ENCODE measurements around the gene LRRC75A. TPM values are rescaled to one million over a fixed set of nuclear protein-coding genes. Genes with fewer than 3 reads are reported as not detected.
"Not testable (repeated sequence)": the region's sequence is repeated elsewhere in the genome, so short reads cannot be mapped to it uniquely, and the experiment has no call there.

The LRRC75A gene, protein sequence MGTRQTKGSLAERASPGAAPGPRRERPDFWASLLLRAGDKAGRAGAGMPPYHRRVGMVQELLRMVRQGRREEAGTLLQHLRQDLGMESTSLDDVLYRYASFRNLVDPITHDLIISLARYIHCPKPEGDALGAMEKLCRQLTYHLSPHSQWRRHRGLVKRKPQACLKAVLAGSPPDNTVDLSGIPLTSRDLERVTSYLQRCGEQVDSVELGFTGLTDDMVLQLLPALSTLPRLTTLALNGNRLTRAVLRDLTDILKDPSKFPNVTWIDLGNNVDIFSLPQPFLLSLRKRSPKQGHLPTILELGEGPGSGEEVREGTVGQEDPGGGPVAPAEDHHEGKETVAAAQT
- polyA plus RNA-seq = 1.7 TPM

DNA sequence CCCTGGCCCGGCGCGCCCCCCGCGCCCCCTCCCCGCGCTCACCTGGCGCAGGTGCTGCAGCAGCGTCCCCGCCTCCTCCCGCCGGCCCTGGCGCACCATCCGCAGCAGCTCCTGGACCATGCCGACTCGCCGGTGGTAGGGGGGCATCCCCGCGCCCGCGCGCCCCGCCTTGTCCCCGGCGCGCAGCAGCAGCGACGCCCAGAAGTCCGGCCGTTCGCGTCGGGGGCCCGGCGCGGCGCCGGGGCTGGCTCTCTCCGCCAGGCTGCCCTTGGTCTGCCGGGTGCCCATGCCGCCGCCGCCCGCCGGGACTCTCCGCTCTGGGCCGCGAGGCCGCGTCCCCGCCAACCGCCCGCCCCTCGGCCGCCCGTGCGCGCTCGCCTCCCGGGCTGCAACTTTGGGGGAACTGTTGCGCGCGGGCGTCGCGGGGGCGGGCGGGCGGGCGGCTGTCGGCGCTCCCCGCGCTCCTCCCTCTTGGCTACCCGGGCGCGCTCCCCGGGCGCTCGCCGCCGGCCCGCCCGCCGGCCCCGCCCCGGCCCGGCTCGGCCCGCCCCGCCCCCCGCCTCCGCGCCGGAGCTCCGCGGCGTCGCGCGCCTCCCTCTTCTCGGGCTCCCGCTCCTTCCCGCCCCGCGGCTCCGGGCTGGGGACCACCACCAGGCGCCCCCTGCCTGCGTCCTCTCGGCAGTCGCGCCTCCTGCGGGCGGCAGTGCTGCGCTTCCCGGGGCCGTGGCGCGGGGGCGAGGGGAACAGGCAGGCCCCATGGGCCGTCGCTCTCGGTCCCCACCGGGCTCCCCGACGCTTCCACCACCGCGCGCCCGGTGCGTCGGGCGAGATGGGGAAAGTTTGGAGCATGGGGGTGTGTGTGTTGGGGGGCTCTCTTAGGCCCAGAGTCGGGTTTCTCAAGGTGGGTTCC, at the start of gene LRRC75A:
LRRC75A (minus strand) TSS at position 491 of the 910 bp plus-strand sequence; CDS start at position 288, 203 bp downstream.
- Mint-ChIP-seq H3K27me3 (peaks cover 8% of the 10 kb centered on the region), H3K4me1 (peaks cover 0 to 6% (median 4%) of the 10 kb centered on the region in 3 donors), H3K27ac (no peak within 1 kb of the TSS), H3K4me3 (peak within 1 kb of the TSS; percentile 77 to 92 (median 84)), H3K36me3 (no peaks in the 10 kb centered on the region), H3K9me3 (no peaks in the 10 kb centered on the region)

DNA sequence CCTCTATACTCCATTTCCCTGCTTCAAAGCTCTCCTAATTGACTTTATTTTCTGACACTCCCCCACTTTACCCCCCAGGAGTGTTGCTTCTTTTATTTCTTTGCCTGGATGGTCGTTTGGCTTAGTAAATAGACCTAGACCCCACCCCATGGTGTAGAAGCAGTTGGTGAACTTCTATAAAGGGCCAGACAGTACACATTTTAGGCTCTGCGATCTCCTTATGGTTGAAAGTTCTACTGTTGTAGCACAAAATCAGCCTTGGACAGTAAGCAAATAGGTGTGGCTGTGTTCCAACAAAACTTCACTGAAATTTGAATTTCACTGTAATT, 45.1 kb upstream of the LRRC75A start:
- H3K27me3 Mint-ChIP-seq = peaks cover 2% of the 10 kb centered on the region
- H3K4me3 Mint-ChIP-seq = peak overlapping the region; percentile 95 to 99 (median 98)
- H3K36me3 Mint-ChIP-seq = peaks cover 3% of the 10 kb centered on the region
- H3K27ac Mint-ChIP-seq = peak overlapping the region in 2 of 3 donors; percentile 53 to 79
- peaks cover 10 to 15% (median 12%) of the 10 kb centered on the region in 3 donors for H3K4me1 Mint-ChIP-seq
- H3K9me3 Mint-ChIP-seq = peaks cover 5 to 23% (median 10%) of the 10 kb centered on the region in 3 donors

DNA sequence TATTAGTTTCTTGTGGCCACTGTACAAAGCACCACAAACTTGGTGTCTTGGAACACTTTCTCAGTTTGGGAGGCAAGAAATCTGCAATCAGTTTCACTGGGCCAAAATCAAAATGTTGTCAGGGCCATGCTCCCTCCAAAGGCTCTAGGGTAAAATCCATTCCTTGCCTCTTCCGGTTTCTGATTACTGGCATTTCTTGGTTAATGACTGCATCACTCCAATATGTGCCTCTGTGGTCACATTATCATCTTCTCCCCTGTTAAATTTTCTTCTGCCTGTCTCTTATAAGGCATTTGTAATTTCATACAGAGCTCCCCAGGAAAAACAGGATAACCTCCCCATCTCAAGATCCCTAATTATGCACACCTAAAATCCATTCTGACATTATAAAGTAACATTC, 42.2 kb upstream of the LRRC75A start:
- H3K27me3 Mint-ChIP-seq = peaks cover 7% of the 10 kb centered on the region
- peaks cover 10 to 15% (median 12%) of the 10 kb centered on the region in 3 donors for H3K4me1 Mint-ChIP-seq
- peaks cover 5 to 8% (median 5%) of the 10 kb centered on the region in 3 donors for H3K9me3 Mint-ChIP-seq
- peak overlapping the region in 1 of 3 donors; percentile 79 for H3K27ac Mint-ChIP-seq
- H3K4me3 Mint-ChIP-seq = peak overlapping the region in 2 of 4 donors; percentile 29 to 52
- H3K36me3 Mint-ChIP-seq = peaks cover 2% of the 10 kb centered on the region

DNA sequence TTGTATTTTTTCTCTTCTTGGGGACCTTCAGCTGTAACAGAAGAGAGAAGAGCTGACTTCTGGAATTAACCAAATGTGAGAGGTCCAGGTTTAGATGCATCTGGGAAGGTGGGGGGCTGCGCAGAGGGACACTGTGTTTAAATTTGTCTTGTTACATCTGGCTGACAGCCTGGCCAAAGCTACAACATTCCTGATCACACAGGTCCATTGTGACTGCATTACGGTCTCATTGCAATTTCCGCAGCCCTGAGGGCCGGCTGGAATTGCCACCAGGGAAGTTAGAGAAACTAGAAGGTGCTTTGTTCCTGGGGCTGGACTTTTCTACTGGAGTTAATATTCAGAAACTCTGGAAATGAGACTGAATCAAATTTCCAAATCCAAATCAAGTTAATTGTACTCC, 37.9 kb upstream of the LRRC75A start:
- H3K9me3 Mint-ChIP-seq = no peaks in the 10 kb centered on the region
- H3K27ac Mint-ChIP-seq = no peak overlapping the region
- H3K4me3 Mint-ChIP-seq = no peak overlapping the region
- H3K27me3 Mint-ChIP-seq = peaks cover 16% of the 10 kb centered on the region
- no peaks in the 10 kb centered on the region for H3K36me3 Mint-ChIP-seq
- H3K4me1 Mint-ChIP-seq = peaks cover 0 to 1% (median 0%) of the 10 kb centered on the region in 3 donors

DNA sequence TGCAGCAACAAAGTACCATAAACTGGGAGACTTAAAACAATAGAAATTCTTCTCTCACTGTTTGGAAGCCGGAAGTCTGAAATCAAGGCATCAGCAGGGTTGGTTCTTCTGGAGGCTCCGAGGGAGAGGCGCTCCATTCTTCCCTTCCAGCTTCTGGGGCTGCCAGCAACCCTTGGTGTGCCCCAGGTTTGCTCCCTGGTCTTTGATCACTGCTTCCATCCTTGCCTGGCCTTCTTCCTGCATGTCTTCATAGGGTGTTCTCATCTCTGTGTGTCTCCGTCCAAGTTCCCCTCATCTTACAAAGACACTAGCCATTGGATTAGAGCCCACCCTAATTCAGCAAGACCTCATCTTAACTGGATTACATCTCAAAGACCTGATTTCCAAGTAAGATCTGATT, 35.3 kb upstream of the LRRC75A start:
- Mint-ChIP-seq H3K27ac (no peak overlapping the region), H3K36me3 (no peaks in the 10 kb centered on the region), H3K4me1 (peaks cover 0 to 4% (median 0%) of the 10 kb centered on the region in 3 donors), H3K9me3 (no peaks in the 10 kb centered on the region), H3K4me3 (no peak overlapping the region), H3K27me3 (peaks cover 18% of the 10 kb centered on the region)

DNA sequence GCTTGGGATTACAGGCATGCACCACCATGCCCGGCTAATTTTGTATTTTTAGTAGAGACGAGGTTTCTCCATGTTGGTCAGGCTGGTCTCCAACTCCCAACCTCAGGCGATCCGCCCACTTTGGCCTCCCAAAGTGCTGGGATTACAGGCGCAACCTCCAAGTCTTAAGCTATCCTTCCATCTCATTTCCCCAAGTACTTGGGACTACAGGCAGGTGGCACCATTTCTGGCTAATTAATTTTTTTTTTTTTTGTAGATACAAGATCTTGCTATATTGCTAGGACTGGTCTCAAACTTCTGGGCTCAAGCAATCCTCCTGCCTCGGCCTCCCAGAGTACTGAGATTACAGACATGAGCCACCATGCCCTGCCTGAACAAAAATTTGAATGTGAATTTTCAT, 33.6 kb upstream of the LRRC75A start:
- not testable (repeated sequence) for H3K36me3 Mint-ChIP-seq, H3K27ac Mint-ChIP-seq, H3K4me1 Mint-ChIP-seq, H3K4me3 Mint-ChIP-seq, H3K9me3 Mint-ChIP-seq
- peaks cover 14% of the 10 kb centered on the region for H3K27me3 Mint-ChIP-seq

DNA sequence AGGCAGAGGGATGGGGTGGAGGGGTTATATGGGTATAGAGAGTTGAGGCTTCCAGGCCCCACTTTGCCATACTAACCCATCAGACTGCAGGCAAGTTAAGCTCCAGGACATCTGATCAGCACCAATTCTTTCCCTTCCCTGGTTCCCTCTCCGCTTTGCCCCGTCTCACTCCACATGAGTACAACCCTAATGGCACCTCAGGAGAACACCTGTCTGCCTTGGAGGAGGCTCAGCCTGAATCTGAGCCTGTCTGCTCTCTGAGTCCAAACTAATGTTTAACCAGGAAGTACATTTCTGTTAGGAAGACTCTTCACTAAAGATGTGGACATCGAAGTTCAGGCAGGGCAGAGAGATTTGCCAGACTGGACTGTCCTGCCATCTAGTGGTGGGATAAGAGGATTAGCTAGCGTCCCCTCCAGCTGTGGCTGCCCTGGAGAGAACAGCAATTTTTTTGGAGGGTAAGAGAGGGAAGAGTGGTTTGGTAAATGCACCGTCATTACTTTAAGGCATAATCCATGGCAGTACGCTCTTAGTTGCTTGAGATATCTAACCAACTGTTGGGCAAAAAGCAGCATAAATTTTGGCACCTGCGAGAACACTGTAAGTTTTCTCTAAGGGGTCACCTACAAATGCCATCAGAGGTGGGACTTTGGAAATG, 29.2 kb upstream of the LRRC75A start:
- Mint-ChIP-seq H3K27ac (no peak overlapping the region), H3K27me3 (peaks cover 18% of the 10 kb centered on the region), H3K4me3 (no peak overlapping the region), H3K36me3 (no peaks in the 10 kb centered on the region), H3K9me3 (no peaks in the 10 kb centered on the region), H3K4me1 (peaks cover 0 to 8% (median 5%) of the 10 kb centered on the region in 3 donors)

DNA sequence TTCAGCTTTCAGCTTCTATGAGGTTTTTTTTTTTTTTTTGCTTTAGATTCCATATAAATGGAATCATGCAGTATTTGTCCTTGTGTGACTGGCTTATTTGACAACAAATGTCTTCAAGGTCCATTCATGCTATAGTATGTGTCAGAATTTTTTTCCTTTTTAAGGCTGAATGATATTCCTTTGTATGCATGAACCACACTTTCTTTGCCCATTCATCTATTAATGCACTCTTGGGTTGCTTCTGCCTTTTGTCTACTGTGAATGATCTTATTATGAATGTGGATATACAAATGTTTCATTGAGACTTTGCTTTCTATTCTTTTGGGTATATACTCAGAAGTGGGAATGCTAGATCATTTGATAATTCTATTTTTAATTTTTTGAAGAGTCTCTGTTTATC, 27.0 kb upstream of the LRRC75A start:
- Mint-ChIP-seq H3K27ac (no peak overlapping the region), H3K36me3 (peaks cover 4% of the 10 kb centered on the region), H3K27me3 (peaks cover 20% of the 10 kb centered on the region), H3K9me3 (no peaks in the 10 kb centered on the region), H3K4me3 (no peak overlapping the region), H3K4me1 (peaks cover 0 to 7% (median 5%) of the 10 kb centered on the region in 3 donors)

DNA sequence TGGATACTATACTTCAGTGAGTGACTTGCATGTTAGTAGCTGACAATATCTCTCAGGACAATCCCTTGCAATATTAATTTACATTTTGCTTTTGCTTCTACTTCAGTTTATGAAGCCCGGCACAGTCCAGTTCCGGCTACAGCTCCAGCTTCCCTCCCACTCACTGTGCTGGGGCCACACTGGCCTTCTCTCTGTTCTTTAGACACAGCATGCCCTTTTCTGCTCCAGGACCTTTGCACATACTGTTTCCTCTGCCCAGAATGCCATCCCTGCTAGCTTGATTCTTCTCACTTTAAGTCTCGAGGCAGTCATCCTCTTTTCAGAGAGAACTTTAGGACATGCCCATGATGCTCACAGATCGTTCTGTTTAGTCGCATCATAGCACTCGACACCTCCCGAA, 25.5 kb upstream of the LRRC75A start:
- H3K27ac Mint-ChIP-seq = no peak overlapping the region
- peaks cover 18% of the 10 kb centered on the region for H3K27me3 Mint-ChIP-seq
- no peaks in the 10 kb centered on the region for H3K9me3 Mint-ChIP-seq
- H3K36me3 Mint-ChIP-seq = peaks cover 4% of the 10 kb centered on the region
- H3K4me1 Mint-ChIP-seq = peaks cover 0 to 5% (median 4%) of the 10 kb centered on the region in 3 donors
- H3K4me3 Mint-ChIP-seq = no peak overlapping the region

DNA sequence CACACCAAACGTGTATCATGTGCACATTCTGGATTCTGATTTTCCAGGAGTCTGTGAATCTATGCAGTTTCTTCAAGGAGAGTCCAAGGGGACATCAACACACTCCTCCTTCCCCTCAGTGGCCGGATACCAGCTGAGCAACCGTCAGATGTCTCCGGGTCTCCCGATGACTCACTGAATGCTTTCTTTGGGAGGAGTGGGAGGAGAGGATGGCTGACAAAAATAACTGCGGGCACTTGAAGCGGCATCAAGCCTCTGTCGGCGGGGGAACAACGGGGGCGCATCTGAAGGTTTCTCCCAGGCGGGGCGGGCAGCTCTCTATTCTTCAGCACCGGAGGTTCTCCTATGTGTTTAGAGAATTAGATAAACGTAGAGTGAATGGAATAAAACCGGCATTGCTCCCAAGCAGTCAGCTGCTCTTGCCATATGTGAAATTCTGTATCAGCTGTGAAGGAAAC, 24.6 kb upstream of the LRRC75A start:
- peaks cover 4% of the 10 kb centered on the region for H3K36me3 Mint-ChIP-seq
- H3K27me3 Mint-ChIP-seq = peaks cover 19% of the 10 kb centered on the region
- no peak overlapping the region for H3K27ac Mint-ChIP-seq
- H3K9me3 Mint-ChIP-seq = no peaks in the 10 kb centered on the region
- H3K4me3 Mint-ChIP-seq = no peak overlapping the region
- H3K4me1 Mint-ChIP-seq = peaks cover 0 to 11% (median 10%) of the 10 kb centered on the region in 3 donors

DNA sequence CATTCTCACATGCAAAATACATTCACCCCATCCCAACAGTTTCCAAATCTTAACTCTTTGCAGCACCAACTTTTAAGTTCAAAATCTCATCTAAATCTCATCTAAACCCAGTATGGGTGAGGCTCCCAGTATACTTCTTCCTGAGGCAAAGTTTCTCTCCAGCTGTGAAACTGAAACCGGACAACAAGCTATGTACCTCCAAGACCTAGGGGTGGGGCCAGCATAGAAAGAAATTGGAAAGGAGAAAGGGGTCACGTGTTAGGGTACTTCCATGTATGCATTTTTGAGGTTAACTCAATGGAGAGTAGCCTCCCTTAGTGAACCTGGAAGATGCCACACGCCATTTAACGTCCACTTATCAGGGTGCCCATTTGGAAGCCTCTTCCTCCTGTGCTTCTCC, 23.9 kb upstream of the LRRC75A start:
- H3K27ac Mint-ChIP-seq = no peak overlapping the region
- H3K36me3 Mint-ChIP-seq = peaks cover 4% of the 10 kb centered on the region
- H3K9me3 Mint-ChIP-seq = no peaks in the 10 kb centered on the region
- peaks cover 19% of the 10 kb centered on the region for H3K27me3 Mint-ChIP-seq
- peaks cover 0 to 7% (median 5%) of the 10 kb centered on the region in 3 donors for H3K4me1 Mint-ChIP-seq
- H3K4me3 Mint-ChIP-seq = no peak overlapping the region

DNA sequence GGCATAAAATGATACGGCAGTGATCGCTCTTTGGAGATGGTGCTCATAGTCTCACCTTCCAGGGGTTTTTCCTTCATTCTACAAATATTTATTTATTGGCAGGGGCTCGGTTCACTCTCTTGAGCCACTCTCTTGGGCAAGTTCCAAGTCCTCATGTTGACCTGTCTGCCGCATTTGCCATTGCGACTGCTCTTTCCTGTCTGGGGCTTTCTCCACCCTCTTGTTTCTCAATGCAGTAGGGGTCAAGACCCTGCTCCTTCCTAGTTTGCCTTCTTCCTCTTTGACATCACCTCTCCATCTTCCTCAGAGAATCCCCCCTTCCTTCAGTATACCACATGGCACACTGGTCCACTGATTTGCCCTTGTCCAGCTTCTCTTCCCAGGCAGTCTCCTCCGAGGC, 21.9 kb upstream of the LRRC75A start:
- peaks cover 21% of the 10 kb centered on the region for H3K27me3 Mint-ChIP-seq
- H3K27ac Mint-ChIP-seq = no peak overlapping the region
- no peaks in the 10 kb centered on the region for H3K9me3 Mint-ChIP-seq
- H3K4me1 Mint-ChIP-seq = peaks cover 0 to 7% (median 5%) of the 10 kb centered on the region in 3 donors
- H3K4me3 Mint-ChIP-seq = no peak overlapping the region
- H3K36me3 Mint-ChIP-seq = peaks cover 4% of the 10 kb centered on the region

DNA sequence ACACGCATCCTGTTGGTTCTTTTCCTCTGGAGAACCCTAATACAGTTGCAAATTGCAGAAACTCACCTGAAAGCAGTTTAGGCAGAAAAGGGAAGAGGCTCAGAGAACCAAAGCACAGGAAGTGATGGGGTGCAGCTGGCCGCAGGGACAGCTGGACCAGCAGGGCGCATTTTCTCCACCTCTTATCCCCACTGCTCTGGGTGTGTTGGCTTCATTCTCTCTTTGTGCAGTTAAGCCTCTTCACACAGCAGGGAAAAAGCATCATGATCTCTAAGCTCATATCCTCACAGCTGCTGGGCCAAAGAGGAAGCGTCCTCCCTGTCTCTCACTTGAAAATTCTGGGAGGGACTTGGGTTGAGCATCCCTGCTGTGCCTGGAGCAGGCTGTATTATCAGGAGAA, 20.0 kb upstream of the LRRC75A start:
- no peak overlapping the region for H3K27ac Mint-ChIP-seq
- H3K9me3 Mint-ChIP-seq = no peaks in the 10 kb centered on the region
- H3K27me3 Mint-ChIP-seq = peaks cover 19% of the 10 kb centered on the region
- H3K4me3 Mint-ChIP-seq = no peak overlapping the region
- peaks cover 0 to 7% (median 5%) of the 10 kb centered on the region in 3 donors for H3K4me1 Mint-ChIP-seq
- peaks cover 6% of the 10 kb centered on the region for H3K36me3 Mint-ChIP-seq

DNA sequence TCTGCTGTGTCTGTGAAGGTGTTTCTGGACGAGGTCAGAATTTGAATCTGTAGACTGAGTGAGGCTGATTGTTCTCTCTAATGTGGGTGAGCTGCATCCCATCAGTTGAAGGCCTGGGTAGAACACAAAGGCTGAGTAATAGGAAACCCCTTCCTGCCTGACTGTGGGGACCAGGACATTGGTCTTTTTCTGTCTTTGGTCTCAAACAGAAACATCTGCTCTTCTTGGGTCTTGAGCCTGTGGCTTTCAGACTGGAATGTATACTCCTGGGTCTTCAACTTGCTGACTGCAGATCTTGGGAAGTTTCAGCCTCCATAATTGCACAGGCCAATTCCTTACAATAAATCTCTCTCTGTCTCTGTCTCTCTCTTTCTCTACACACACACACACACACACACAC, 19.6 kb upstream of the LRRC75A start:
- no peak overlapping the region for H3K4me3 Mint-ChIP-seq
- no peak overlapping the region for H3K27ac Mint-ChIP-seq
- H3K36me3 Mint-ChIP-seq = peaks cover 6% of the 10 kb centered on the region
- peaks cover 0 to 7% (median 5%) of the 10 kb centered on the region in 3 donors for H3K4me1 Mint-ChIP-seq
- no peaks in the 10 kb centered on the region for H3K9me3 Mint-ChIP-seq
- H3K27me3 Mint-ChIP-seq = peaks cover 18% of the 10 kb centered on the region
